H1 (cell line): ENCODE measurements around the gene C1orf116. TPM values are rescaled to one million over a fixed set of nuclear protein-coding genes. Genes with fewer than 3 reads are reported as not detected.

ENCODE experiments used
- HDAC6 ChIP-seq: IDR thresholded peaks from one replicate; pipeline ENCODE4 v1.7.1; 2012; ENCODE audit warnings: low read depth, mild to moderate bottlenecking, inconsistent platforms, low read length, moderate library complexity
- NANOG ChIP-seq: IDR thresholded peaks from 2 replicates; pipeline ENCODE4 v1.6.1; 2011; ENCODE audit warnings: low read length, low read depth, mild to moderate bottlenecking, inconsistent platforms; ENCODE audit not compliant: insufficient read depth, poor library complexity, severe bottlenecking
- POU5F1 ChIP-seq: IDR thresholded peaks from 2 replicates; pipeline ENCODE4 v1.6.1; 2011; ENCODE audit warnings: low read depth, mild to moderate bottlenecking, low read length, moderate library complexity
- RBBP5 ChIP-seq: IDR thresholded peaks from 2 replicates; pipeline ENCODE4 v1.7.1; 2012; ENCODE audit warnings: low read depth, mild to moderate bottlenecking, inconsistent platforms, low read length, moderate library complexity, borderline replicate concordance
- SUZ12 ChIP-seq: fragments of 200-600 bp; sonication (generic); IDR thresholded peaks from 2 replicates; pipeline ENCODE4 v1.6.1; 2012; ENCODE audit warnings: mild to moderate bottlenecking, inconsistent platforms, low read length, moderate library complexity, mixed read lengths
- TAF1 ChIP-seq: IDR thresholded peaks from 2 replicates; pipeline ENCODE4 v1.6.1; 2011; ENCODE audit warnings: mild to moderate bottlenecking, low read depth, low read length
- TAF7 ChIP-seq: optimal IDR thresholded peaks from 2 replicates; pipeline ENCODE3; 2011; ENCODE audit warnings: low read depth, mild to moderate bottlenecking, inconsistent platforms, low read length, moderate library complexity, borderline replicate concordance
- TBP ChIP-seq: IDR thresholded peaks from 2 replicates; pipeline ENCODE4 v1.6.1; 2011; ENCODE audit warnings: low read depth, low read length, improper control_type of control experiment
- polyA plus RNA-seq, 7 experiments: library from polyadenylated mRNA; depleted of rRNA in 3 of 7; stranded (reverse) in 5 of 7; unstranded in 2 of 7; fragments of >200 nt in 5 of 7; fragments of 200-250 nt in 2 of 7; gene quantifications; 1 replicate in 5 of 7; 2 replicates in 1 of 7; 4 replicates in 1 of 7; pipeline versions ENCODE4 v1.2.1 to v1.2.3, GENCODE V29; 2011 to 2013; ENCODE audit warnings: missing spikeins in 2 of 7, mixed read lengths in 2 of 7
- total RNA-seq: library from RNA; stranded (reverse); fragmentation: NEBNext Ultra II Directional; extraction: Animal tissue kit (Norgen Biotek cat#: 25700); gene quantifications from 2 replicates; pipeline ENCODE4 v1.2.1, GENCODE V29; 2021
- TF ChIP-seq, protein P1 (sequence below): fragments of 300-600 bp; sonication (generic); IDR thresholded peaks from 2 replicates; pipeline ENCODE4 v1.7.1; 2012; ENCODE audit warnings: low read length, moderate library complexity, mild to moderate bottlenecking, inconsistent platforms; ENCODE audit not compliant: insufficient replicate concordance
- TF ChIP-seq, protein P2 (sequence below): IDR thresholded peaks from 2 replicates; pipeline ENCODE4 v1.6.1; 2012; ENCODE audit warnings: inconsistent platforms

The C1orf116 gene
- total and polyA plus RNA-seq, 2 of the 8 experiments (the other 6 are each of a cell fraction or from before 2014, with no cell fraction given), result 2.2 to 3.9 TPM

DNA sequence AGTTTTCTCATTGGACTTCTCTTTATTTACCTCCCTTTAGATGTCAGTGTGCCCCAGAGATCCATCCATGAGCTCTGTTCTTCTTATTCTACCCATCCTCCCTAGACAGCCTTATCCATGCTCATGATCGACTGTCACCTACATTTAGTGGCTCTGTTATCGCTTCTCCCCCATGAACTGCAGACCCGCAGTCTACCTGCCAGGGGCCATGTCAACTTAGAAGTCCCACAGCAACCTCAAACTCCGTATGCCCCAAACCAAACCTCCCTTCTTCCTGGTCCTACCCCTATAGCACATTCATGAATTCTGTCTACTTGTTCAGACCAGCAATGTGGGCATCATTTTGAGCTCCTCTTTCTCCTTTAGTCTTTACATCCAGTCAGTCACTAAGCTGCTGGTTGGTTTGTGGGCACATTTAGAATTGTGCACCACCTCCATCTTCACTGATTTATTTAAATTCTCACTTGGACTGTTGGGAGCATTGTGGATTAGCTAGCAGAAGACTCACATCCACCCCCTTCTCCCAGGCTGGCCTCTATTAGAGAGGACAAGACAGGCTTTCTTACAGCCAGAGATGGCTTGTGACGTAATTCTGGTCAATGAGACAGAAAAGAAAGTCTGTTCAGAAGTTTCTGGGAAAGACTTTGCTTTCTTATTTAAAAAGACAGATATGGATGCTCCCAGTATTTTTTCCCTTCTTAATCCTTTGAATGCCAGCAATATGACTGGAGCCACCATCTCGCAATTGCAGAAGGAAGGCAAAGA, 19.1 kb downstream of the C1orf116 start (continued):
- TF ChIP-seq, protein P1, sequence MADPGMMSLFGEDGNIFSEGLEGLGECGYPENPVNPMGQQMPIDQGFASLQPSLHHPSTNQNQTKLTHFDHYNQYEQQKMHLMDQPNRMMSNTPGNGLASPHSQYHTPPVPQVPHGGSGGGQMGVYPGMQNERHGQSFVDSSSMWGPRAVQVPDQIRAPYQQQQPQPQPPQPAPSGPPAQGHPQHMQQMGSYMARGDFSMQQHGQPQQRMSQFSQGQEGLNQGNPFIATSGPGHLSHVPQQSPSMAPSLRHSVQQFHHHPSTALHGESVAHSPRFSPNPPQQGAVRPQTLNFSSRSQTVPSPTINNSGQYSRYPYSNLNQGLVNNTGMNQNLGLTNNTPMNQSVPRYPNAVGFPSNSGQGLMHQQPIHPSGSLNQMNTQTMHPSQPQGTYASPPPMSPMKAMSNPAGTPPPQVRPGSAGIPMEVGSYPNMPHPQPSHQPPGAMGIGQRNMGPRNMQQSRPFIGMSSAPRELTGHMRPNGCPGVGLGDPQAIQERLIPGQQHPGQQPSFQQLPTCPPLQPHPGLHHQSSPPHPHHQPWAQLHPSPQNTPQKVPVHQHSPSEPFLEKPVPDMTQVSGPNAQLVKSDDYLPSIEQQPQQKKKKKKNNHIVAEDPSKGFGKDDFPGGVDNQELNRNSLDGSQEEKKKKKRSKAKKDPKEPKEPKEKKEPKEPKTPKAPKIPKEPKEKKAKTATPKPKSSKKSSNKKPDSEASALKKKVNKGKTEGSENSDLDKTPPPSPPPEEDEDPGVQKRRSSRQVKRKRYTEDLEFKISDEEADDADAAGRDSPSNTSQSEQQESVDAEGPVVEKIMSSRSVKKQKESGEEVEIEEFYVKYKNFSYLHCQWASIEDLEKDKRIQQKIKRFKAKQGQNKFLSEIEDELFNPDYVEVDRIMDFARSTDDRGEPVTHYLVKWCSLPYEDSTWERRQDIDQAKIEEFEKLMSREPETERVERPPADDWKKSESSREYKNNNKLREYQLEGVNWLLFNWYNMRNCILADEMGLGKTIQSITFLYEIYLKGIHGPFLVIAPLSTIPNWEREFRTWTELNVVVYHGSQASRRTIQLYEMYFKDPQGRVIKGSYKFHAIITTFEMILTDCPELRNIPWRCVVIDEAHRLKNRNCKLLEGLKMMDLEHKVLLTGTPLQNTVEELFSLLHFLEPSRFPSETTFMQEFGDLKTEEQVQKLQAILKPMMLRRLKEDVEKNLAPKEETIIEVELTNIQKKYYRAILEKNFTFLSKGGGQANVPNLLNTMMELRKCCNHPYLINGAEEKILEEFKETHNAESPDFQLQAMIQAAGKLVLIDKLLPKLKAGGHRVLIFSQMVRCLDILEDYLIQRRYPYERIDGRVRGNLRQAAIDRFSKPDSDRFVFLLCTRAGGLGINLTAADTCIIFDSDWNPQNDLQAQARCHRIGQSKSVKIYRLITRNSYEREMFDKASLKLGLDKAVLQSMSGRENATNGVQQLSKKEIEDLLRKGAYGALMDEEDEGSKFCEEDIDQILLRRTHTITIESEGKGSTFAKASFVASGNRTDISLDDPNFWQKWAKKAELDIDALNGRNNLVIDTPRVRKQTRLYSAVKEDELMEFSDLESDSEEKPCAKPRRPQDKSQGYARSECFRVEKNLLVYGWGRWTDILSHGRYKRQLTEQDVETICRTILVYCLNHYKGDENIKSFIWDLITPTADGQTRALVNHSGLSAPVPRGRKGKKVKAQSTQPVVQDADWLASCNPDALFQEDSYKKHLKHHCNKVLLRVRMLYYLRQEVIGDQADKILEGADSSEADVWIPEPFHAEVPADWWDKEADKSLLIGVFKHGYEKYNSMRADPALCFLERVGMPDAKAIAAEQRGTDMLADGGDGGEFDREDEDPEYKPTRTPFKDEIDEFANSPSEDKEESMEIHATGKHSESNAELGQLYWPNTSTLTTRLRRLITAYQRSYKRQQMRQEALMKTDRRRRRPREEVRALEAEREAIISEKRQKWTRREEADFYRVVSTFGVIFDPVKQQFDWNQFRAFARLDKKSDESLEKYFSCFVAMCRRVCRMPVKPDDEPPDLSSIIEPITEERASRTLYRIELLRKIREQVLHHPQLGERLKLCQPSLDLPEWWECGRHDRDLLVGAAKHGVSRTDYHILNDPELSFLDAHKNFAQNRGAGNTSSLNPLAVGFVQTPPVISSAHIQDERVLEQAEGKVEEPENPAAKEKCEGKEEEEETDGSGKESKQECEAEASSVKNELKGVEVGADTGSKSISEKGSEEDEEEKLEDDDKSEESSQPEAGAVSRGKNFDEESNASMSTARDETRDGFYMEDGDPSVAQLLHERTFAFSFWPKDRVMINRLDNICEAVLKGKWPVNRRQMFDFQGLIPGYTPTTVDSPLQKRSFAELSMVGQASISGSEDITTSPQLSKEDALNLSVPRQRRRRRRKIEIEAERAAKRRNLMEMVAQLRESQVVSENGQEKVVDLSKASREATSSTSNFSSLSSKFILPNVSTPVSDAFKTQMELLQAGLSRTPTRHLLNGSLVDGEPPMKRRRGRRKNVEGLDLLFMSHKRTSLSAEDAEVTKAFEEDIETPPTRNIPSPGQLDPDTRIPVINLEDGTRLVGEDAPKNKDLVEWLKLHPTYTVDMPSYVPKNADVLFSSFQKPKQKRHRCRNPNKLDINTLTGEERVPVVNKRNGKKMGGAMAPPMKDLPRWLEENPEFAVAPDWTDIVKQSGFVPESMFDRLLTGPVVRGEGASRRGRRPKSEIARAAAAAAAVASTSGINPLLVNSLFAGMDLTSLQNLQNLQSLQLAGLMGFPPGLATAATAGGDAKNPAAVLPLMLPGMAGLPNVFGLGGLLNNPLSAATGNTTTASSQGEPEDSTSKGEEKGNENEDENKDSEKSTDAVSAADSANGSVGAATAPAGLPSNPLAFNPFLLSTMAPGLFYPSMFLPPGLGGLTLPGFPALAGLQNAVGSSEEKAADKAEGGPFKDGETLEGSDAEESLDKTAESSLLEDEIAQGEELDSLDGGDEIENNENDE, result no peak
- TF ChIP-seq NANOG (no peak), TBP (no peak), SUZ12 (no peak), TAF1 (no peak), TAF7 (no peak), HDAC6 (no peak), POU5F1 (no peak), RBBP5 (no peak)
- TF ChIP-seq, protein P2, sequence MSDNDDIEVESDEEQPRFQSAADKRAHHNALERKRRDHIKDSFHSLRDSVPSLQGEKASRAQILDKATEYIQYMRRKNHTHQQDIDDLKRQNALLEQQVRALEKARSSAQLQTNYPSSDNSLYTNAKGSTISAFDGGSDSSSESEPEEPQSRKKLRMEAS, result no peak
